Activated CD4-positive, CD25-positive, alpha-beta regulatory T cell treated with anti-CD3 and anti-CD28 coated beads, Interleukin-2, amount 50 U/mL, for 72 hours (primary cell): ENCODE results near the gene KCTD19.

Experiments
- DNase-seq: peaks from one replicate; pipeline ENCODE4 v3.0.0; 2021

The KCTD19 gene

GRCh38 chr16:67241008-67241900 lies 85.3 kb downstream of the KCTD19 start:
- DNase-seq, result no peak

- DNase-seq, result no peak
These were observed 86.0 kb downstream of the KCTD19 start for GRCh38 chr16:67240506-67240905.
